HG02870 (cell line): ENCODE results near the gene KCNMB2.

Experiments
- ATAC-seq: cut with Tn5 transposase; IDR thresholded peaks from one replicate; pipeline ENCODE4 v1.9.1; 2021; ENCODE audit warnings: mild to moderate bottlenecking, moderate library complexity; ENCODE audit not compliant: unreplicated experiment

The KCNMB2 gene

GRCh38 chr3:178802259-178802658 is 266.0 kb downstream of the KCNMB2 start:
- no peak for ATAC-seq

- ATAC-seq = no peak
These were observed 266.9 kb downstream of the KCNMB2 start for GRCh38 chr3:178802993-178803693.

DNA sequence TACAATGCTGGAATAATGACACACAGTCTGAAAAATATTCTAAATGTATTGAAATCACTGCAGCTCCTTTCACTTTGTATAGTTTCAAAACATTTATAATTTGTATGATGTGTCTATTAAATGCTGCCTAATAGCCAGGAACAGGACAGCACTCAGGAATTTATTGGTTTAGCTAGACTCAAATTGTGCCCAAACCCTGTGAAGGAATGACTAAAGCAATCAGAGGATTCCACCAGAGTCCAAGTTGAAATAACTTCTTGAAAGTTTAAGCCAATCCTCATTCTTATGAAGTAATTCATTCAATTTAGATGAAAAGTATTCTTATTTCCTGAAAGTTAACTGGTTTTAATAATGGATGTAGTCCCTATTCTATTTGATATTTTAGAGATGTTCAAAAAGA is 268.4 kb downstream of the KCNMB2 start:
- no peak for ATAC-seq

- ATAC-seq = no peak
These were observed 269.5 kb downstream of the KCNMB2 start for GRCh38 chr3:178805741-178806140.

DNA sequence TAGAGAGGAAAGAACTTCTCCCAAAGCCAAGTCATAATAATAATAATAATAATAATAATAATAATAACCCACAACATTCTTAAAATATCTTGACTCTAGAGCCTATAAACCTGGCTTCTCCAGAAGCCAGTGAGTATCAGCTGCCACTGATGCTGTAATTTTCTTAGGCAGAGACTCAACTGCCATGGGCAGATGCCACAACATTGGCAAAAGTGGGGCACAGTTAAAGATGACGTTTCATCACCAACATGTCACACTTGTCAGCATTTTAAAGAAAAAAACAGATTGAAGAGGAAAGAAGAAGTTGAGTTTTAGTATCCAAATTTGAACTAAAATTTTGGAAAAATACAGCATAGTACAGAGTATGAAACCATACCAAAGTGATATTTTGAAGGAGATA is 270.4 kb downstream of the KCNMB2 start:
- no peak for ATAC-seq

DNA sequence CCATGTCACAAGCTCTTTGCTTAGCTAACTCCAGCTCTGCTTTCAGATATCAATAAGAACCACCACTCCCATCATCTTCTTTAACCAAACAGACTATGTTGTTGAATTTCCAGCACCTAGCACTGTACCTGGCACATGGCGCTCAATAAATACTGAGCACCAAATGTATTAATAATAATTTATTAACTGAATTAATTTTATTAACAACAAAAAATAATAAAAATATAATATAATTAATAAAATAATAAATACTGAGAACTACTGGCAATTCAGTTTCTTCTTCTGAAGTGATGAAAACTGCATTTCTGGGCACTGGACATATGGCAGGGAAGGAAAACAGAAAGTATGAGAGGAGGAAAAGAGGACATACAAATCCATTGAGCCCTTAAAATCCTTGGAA is 271.5 kb downstream of the KCNMB2 start:
- ATAC-seq = no peak

- no peak for ATAC-seq
These were observed 272.5 kb downstream of the KCNMB2 start for GRCh38 chr3:178808748-178809147.

DNA sequence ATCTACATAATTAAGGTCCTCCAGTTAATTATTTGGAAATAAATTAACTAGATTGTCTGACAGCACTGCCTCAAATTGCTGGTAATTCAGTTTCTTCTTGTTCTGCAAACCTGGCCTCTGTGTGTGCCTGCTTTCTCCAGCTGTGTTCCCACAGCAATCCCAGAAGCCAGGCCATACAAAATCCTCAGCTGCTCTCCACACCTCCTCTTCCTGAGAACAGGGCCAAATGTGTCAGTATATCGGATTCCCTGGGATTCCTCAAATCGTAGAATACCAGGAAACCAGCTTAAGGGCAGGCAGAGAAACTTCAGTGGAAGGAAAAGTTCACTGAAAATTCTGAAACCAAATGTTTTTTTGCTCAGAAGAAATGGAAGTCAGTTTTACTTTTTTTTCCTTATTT is 273.9 kb downstream of the KCNMB2 start:
- ATAC-seq = no peak

DNA sequence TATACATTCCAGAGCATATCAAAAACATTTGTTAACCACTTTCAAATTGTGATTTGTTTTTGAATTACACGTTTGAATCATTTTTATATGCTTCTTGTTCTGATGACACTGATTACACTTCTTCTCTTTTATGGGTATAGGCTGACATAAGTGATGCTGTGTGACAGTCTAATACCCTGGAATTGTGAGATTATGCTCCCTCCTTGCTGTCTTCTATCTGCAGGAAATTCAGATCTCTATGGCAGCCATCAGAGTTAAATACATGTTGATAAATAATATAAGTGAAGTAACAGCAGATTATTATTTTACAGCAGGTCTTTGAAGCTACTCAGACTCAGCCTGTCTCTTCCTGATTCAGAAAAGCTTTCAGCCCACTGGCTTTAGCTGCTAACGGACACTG is 286.5 kb downstream of the KCNMB2 start:
- no peak for ATAC-seq

- ATAC-seq = no peak
These were observed 286.9 kb downstream of the KCNMB2 start for GRCh38 chr3:178823150-178823549.

DNA sequence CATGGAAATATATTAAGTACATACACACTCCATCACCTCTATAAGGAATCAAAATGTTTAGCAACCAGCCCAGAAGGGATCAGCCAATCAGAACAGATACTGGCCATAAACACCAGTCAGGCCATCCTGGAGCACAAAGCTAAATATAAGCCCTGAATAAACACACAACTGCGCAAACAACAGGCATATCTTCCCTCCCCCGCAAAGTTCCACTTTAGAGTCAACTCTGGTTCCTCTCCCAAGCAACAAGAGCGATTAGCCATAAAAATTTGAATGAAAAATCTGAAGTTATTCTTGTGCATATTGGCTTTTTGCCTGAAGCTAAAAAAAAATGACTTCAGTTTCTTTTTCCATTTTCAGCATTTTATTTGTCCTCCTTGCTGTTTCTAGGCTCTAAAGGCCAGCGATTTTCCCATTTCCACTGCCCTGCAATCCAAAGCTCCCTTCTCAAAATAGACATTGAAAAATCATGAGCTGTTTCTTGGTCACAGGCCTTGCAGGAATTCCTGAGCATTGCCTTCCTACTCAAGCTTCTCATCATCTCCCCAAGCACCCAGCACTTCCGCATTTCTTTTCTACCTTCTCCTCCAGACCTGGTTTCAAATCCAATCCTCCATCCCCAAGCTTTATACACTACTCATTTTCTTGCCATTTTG is 287.5 kb downstream of the KCNMB2 start:
- ATAC-seq = no peak

- peak; percentile 78 for ATAC-seq
These were observed 290.3 kb downstream of the KCNMB2 start for GRCh38 chr3:178826435-178827123.

- no peak for ATAC-seq
These were observed 291.1 kb downstream of the KCNMB2 start for GRCh38 chr3:178827285-178827856.

DNA sequence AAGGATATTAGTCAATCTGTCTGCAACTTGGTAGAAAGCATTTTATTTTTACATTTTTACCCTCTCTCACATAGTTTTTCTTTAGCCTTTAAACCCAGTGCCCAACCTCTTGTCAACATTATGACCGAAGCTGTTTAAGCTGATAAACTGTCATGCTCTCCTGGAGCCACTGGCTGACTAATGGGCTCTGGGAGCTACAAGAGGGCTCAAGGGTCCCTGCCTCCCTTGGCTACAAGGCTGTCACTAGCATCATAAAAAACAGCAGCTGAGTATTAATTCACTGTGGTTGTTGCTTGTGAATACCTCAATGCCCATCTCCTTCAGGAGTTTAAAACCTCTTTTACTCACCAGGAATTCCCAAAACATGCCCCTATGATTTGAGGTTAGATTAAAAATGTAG is 297.5 kb downstream of the KCNMB2 start:
- ATAC-seq = no peak

DNA sequence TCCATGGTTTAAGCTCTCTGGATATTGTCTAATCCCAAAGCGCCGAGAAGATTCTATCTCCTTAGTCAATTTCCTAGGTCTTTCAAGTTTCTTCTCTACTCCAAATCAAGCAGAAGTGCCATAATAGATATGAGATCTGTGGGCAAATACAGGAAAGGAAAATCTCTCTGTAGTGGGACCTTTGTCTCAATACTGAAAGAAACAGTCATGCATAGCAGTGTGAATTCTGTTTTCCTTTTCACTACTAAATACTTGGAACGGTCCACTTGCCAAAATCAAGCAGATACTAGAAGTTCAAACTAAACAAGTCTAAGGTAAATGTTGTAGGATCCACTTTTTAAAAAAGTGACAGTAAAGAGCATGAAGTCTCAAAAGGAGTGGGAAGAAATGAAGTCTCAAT is 298.8 kb downstream of the KCNMB2 start:
- ATAC-seq = no peak

GRCh38 chr3:178837512-178837911 is 301.3 kb downstream of the KCNMB2 start:
- ATAC-seq = no peak

DNA sequence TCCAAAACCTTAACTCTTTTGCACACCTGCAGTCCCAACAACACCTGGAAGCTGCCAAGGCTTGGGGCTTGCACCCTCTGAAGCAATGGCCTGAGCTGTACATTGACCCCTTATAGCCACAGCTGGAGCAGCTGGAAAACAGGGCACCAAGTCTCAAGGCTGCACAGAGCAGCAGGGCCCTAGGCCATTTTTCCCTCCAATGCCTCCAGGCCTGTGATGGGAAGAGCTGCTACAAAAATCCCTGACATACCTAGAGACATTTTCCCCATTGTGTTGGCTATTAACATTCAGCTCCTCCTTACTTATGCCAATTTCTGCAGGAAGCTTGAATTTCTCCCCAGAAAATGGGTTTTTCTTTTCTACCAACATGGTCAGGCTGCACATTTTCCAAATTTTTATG is 304.4 kb downstream of the KCNMB2 start:
- no peak for ATAC-seq

DNA sequence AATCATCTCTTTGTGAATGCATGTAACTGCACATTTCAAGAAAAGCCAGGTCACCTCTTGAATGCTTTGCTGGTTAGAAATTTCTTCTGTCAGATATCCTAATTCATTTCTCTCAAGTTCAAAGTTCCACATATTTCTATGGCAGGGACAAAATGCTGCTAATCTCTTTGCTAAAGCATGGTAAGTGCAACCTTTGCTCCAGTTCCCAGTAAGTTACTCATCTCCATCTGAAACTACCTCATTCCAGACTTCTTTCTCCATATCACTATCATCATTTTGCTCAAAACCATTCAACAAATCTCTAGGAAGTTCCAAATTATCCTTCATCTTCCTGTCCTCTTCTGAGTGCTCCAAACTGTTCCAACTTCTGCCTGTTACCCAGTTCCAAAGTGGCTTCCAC is 304.8 kb downstream of the KCNMB2 start:
- no peak for ATAC-seq

- ATAC-seq = no peak
These were observed 308.7 kb downstream of the KCNMB2 start for GRCh38 chr3:178844916-178845315.

GRCh38 chr3:178845420-178846118 is 309.3 kb downstream of the KCNMB2 start:
- no peak for ATAC-seq

GRCh38 chr3:178847190-178847589 is 311.0 kb downstream of the KCNMB2 start:
- ATAC-seq = no peak
